HG02938 (cell line): ENCODE data around the gene TBCC.

ENCODE experiments used
- ATAC-seq: cut with Tn5 transposase; IDR thresholded peaks from one replicate; pipeline ENCODE4 v1.9.1; 2021; ENCODE audit warnings: mild to moderate bottlenecking, moderate library complexity; ENCODE audit not compliant: unreplicated experiment

The TBCC gene

GRCh38 chr6:42697268-42697655, 48.6 kb downstream of the TBCC start:
- no peak for ATAC-seq

- ATAC-seq: no peak
Observed at GRCh38 chr6:42696526-42697267, 49.2 kb downstream of the TBCC start.

GRCh38 chr6:42694586-42694985, 51.3 kb downstream of the TBCC start:
- ATAC-seq: no peak
